GM12878 (cell line): ENCODE measurements around the gene USP34.

Experiments used
- KAT2A ChIP-seq: conservative IDR thresholded peaks from 2 replicates; pipeline ENCODE4 v1.6.1; 2011; ENCODE audit warnings: low read depth, low read length; ENCODE audit not compliant: control insufficient read depth
- POLR2AphosphoS5 ChIP-seq: IDR thresholded peaks from 2 replicates; pipeline ENCODE4 v1.6.1; 2011; ENCODE audit warnings: mild to moderate bottlenecking, low read length, inconsistent platforms
- ZBTB33 ChIP-seq: fragments of 450-650 bp; IDR thresholded peaks from 2 replicates; pipeline ENCODE4 v1.6.1; 2017; ENCODE audit warnings: mild to moderate bottlenecking

GRCh38 chr2:61318553-61318952 lies 152.3 kb downstream of the USP34 start:
- TF ChIP-seq KAT2A = no peak
- no peak for TF ChIP-seq POLR2AphosphoS5
- TF ChIP-seq ZBTB33 = no peak
